ENCODE results near the gene STARD5.

Gene STARD5

DNA sequence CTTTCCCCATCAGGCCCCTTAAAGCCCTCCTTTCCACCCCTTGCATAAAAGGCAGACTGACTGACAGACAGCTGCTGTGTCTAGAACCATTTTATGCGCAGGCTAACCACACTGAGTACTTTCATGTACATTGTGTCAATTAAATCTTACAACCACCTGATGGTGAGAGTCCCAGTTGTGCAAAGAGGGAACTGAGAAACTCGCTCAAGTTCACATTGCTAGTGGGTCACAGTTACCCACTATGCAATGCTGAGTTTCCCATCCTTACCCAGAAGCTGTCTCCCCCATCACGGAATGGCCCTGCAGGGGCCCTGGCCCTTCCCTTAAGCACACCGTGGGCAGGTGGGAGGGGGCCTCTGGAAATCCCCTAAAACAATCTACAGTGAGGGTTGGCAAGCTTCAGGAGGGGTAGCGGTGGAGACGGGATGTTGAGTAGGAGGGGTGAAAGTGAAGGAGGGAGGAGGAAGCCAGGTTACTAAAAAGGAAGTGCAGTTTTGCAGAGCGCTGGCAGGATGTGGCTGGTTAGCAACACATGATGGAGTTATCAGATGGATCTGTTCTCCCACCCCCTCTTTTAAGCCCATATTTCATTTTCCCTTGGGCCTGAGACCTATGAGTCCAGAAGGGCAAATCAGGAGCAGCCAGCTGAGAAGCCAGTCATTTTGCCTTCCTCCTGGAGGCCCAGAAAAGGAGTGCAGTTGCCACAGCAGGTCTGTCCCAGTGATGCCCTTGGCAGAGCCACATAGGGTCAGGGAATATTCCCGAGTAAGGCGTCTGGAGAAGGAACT, 30.0 kb downstream of the STARD5 start:
- DNase-seq (ENCODE audit: low spot score): no peak

DNA sequence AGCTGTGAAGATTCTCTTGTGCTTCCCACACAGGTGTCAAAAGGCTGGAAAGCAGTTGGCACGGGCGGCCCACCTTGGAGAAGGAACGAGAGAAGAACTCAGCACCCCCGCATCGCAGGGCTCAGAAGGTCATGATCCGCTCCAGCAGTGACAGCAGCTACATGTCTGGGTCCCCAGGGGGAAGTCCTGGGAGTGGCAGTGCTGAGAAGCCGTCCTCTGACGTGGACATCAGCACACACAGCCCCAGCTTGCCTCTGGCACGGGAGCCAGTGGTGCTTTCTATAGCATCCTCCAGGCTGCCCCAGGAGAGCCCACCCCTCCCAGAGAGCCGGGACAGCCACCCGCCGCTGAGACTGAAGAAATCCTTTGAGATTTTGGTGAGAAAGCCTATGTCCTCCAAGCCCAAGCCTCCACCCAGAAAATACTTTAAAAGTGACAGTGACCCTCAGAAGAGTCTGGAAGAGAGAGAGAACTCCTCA, 31.4 kb downstream of the STARD5 start:
- DNase-seq (ENCODE audit: low spot score): no peak

- no peak for DNase-seq (ENCODE audit: low spot score)
These were observed 31.9 kb downstream of the STARD5 start for GRCh38 chr15:81291916-81292522.

DNA sequence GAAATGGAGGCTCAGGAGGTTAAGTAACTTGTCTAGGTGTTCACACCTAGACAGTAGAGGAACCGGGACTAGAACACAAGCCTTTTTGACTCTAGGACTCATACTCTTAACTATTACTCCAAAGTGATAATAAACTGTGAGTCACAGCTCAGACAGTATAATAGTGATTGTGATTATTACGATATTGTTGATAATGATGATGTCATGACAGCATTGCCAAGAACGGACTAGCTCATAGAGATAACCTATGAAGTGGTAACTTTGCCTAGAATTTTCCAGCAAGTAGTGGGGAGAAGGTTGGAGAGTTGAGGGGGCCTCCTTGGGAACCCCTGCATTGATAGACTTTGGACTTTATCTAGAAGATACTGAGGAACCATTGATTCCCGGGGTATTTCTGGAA, 34.0 kb downstream of the STARD5 start:
- DNase-seq (ENCODE audit: low spot score): no peak

- no peak for DNase-seq (ENCODE audit: low spot score)
These were observed 35.3 kb downstream of the STARD5 start for GRCh38 chr15:81288616-81289015.

DNA sequence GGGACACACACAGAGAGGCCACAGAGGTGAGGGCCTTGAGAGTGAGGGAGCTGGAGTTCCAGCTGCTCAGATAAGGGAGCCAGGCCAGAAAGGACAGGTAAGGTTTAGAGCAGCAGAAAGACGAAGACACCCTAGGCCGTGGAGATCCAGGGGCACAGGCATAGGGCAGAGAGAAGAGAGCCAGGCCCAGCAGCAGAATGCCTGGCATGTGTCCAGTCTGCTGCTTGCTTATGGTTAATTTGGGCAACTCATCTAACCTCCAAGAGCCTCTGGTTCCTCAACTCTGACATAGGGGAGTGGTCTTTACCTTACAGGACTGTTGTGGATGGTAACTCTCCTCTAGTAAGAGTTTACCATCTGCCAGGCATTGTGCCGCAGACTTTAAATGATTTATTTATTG, 35.9 kb downstream of the STARD5 start:
- DNase-seq (ENCODE audit: low spot score): no peak

- DNase-seq (ENCODE audit: low spot score): no peak
These were observed 37.3 kb downstream of the STARD5 start for GRCh38 chr15:81286621-81287121.

DNA sequence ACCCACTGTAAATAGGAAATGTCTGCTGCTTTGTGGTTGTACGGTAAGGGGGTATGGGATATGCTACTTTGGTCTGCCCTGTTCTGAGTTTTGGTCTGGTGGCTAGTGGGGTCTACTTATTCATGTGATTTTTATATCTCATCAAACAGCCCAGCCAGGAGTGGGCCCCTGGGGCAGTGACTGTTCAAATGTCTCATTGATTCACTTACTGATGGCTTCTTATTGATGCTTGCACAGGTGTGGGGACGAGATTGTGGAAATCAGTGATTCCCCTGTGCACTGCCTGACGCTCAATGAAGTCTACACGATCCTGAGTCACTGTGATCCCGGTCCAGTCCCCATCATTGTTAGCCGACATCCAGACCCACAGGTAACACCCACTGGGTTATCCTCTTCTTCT, 38.5 kb downstream of the STARD5 start:
- DNase-seq (ENCODE audit: low spot score): no peak

GRCh38 chr15:81284256-81285031, 39.5 kb downstream of the STARD5 start:
- DNase-seq (ENCODE audit: low spot score): no peak

DNA sequence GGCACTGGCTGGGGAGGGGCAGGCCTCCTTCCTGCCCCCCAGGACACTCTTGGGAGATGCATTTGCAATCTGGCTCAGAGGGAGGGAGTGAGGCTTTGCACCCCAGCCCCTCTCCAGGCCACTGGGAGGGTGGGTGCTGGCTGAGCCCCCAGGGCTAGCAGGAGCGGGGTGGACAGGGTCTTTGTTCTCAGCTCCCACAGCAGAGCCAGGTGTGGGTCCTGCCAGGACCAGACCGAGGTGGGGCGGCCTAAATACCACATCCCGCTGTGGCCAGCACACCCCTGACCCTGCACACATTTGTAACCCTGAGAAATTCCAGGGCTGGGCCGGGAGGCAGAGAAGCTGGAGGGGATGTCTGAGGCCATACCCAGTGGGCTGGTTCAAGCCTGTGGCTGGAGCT, 41.0 kb downstream of the STARD5 start:
- no peak for DNase-seq (ENCODE audit: low spot score)

GRCh38 chr15:81282606-81282895, 41.4 kb downstream of the STARD5 start:
- no peak for DNase-seq (ENCODE audit: low spot score)

GRCh38 chr15:81281766-81282605, 42.0 kb downstream of the STARD5 start:
- no peak for DNase-seq (ENCODE audit: low spot score)

GRCh38 chr15:81281456-81281735, 42.5 kb downstream of the STARD5 start:
- no peak for DNase-seq (ENCODE audit: low spot score)

GRCh38 chr15:81280696-81281455, 43.1 kb downstream of the STARD5 start:
- no peak for DNase-seq (ENCODE audit: low spot score)

DNA sequence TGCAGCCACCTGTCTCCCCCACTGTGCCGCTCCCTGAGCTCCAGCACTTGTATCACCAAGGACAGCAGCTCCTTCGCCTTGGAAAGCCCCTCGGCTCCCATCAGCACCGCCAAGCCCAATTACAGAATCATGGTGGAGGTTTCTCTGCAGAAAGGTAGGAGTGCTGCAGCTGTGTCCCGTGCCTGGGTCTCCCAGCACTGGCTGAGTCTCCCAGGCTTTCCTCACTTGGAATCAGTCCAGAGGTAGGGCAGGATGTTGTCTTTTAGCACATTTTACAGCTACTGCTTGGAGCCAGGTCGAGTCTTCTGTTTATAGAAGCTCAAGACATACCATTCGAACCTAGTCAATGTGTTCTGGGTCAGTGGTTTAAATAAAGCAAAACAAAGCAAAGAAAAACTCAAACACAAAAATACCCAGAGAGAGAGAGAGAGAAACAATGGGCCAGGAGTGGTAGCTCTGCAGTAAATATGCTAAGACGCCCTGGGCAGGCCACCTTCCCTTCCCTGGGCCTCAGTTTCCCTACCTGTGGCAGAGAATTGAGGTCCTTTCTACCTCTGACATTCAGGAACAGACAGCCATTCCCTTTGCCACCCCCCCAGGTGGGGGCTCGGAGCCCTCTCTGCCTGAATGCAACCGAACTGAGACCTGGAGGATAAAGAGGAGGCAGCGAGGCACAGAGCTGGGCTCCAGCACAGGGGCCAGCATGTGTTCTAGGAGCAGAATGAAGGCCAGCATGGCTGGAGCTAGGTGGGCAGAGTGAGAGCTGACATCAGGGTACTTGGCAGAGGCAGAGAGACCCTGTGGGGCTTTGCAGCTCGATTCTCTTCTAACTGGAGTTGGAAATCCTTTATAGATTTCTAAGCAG, 44.1 kb downstream of the STARD5 start:
- no peak for DNase-seq (ENCODE audit: low spot score)

DNA sequence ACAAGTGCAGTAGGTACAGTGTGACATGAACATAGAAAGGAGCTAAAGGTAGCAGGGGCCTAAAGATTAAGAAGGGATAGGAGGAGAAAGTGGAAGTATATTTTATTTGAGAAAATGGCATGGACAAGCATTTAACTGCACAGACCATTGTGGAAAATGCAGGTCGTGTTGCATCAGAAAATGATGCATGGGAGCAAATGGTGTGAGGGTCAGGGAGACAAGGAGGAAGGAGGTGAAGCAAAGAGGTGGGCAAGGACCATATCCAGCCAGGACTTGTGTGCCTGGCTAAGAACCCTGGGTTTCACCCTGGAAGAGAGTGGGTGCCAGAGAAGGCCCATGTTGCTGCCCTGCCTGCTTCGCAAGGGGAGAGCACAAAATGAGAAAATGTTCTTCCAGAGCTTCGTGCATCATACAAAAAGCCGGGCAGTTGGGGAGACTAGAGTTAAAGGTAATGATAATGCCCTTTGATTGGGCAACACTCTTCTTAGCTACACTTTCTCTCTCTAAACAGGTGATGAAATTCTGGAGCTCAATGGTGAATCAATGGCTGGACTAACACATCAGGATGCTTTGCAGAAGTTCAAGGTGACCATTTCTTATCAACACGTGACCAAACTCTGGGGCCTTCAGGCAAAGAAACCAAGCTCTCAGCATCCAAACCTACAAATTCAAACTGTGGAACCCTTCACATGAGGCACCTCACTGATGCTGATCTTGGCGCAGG, 45.5 kb downstream of the STARD5 start:
- no peak for DNase-seq (ENCODE audit: low spot score)

DNA sequence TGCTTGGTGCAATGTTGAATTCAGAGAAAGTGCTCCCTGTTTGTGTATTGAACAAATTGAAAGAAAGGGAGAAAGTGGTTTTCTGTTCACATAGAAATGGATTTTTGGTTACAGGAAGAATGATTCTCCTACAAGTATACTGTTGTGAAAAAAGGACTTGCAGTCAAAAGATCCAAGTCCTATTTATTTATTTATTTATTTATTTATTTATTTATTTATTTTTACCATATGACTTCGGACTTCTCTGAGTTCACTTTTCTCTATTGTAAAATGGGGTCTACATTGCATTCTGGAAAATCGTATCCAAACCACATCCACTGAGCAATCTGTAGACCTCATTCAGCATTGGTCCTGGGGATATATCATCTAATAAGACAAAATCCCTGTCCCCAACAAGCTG, 46.1 kb downstream of the STARD5 start:
- DNase-seq (ENCODE audit: low spot score): no peak

DNA sequence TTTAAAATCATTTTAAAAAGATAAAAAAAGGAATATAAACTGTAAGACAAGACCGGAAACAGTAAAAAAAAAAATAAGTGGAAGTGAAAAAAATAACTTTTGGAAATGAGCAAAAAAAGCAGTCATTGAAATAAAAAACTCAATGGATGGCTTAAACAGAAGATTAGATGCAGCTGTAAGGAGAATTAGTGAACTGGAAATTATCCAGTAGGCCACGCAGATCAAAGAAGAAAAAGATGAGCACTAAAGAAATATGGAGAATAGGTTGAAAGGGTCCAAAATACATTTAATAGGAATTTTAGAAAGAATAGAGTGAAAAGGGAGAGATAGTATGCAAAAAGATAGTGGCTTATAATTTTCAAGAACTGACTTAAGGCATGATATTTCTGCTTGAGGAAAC, 47.0 kb downstream of the STARD5 start:
- no peak for DNase-seq (ENCODE audit: low spot score)

GRCh38 chr15:81275711-81276392, 48.1 kb downstream of the STARD5 start:
- DNase-seq (ENCODE audit: low spot score): no peak

Measured in RKO (cell line).